NOMO-1 treated with DMSO at 0.1 percent for 48 hours (cell line): ENCODE results near the gene LIPI.
A peak's percentile ranks its signal among the peaks of the same experiment; 100 is the strongest.
"Not testable (repeated sequence)": the region's sequence is repeated elsewhere in the genome, so short reads cannot be mapped to it uniquely, and the experiment has no call there.

ENCODE experiments used
- DNase-seq: peaks from one replicate; lab custom pipeline; 2025; ENCODE audit not compliant: unreplicated experiment; lab: John Stamatoyannopoulos, UW

Gene LIPI

GRCh38 chr21:14210738-14211137, at the start of gene LIPI:
LIPI (minus strand) TSS chr21:14210955; CDS start chr21:14210845, 110 bp downstream.
- no peak for DNase-seq

GRCh38 chr21:14260174-14260764, 49.5 kb upstream of the LIPI start:
- no peak for DNase-seq

- peak; percentile 36 for DNase-seq
Observed at GRCh38 chr21:14259747-14260146, 49.0 kb upstream of the LIPI start.

GRCh38 chr21:14251336-14251735, 40.6 kb upstream of the LIPI start:
- DNase-seq, result no peak

- DNase-seq, result no peak
Observed at GRCh38 chr21:14245711-14246110, 35.0 kb upstream of the LIPI start.

GRCh38 chr21:14244911-14245310, 34.2 kb upstream of the LIPI start:
- no peak for DNase-seq

- DNase-seq, result no peak
Observed at GRCh38 chr21:14243874-14244273, 33.1 kb upstream of the LIPI start.

GRCh38 chr21:14243461-14243860, 32.7 kb upstream of the LIPI start:
- DNase-seq, result no peak

GRCh38 chr21:14241297-14241696, 30.5 kb upstream of the LIPI start:
- DNase-seq, result peak; percentile 81

GRCh38 chr21:14239281-14239680, 28.5 kb upstream of the LIPI start:
- peak; percentile 68 for DNase-seq

- DNase-seq, result no peak
Observed at GRCh38 chr21:14236180-14236579, 25.4 kb upstream of the LIPI start.

GRCh38 chr21:14235101-14235500, 24.3 kb upstream of the LIPI start:
- DNase-seq, result no peak

GRCh38 chr21:14229399-14229798, 18.6 kb upstream of the LIPI start:
- DNase-seq, result no peak

GRCh38 chr21:14223365-14223764, 12.6 kb upstream of the LIPI start:
- DNase-seq, result no peak

GRCh38 chr21:14215971-14216641, 5.4 kb upstream of the LIPI start, which contains the start of gene RBM11:
RBM11 (plus strand) TSS chr21:14216157; CDS start chr21:14216187, 30 bp downstream.
- peak; percentile 57 for DNase-seq

- no peak for DNase-seq
Observed at GRCh38 chr21:14213164-14213563, 2.4 kb upstream of the LIPI start.

- no peak for DNase-seq
Observed at GRCh38 chr21:14206222-14206621, 4.5 kb downstream of the LIPI start.

GRCh38 chr21:14166463-14167223, 44.1 kb downstream of the LIPI start:
- DNase-seq, result not testable (repeated sequence)

GRCh38 chr21:14143999-14144398, 66.8 kb downstream of the LIPI start:
- no peak for DNase-seq

GRCh38 chr21:14124266-14124665, 86.5 kb downstream of the LIPI start:
- DNase-seq, result no peak

- no peak for DNase-seq
Observed at GRCh38 chr21:14121719-14122118, 89.0 kb downstream of the LIPI start.
